ENCODE measurements around the gene PRKCE.

DNA sequence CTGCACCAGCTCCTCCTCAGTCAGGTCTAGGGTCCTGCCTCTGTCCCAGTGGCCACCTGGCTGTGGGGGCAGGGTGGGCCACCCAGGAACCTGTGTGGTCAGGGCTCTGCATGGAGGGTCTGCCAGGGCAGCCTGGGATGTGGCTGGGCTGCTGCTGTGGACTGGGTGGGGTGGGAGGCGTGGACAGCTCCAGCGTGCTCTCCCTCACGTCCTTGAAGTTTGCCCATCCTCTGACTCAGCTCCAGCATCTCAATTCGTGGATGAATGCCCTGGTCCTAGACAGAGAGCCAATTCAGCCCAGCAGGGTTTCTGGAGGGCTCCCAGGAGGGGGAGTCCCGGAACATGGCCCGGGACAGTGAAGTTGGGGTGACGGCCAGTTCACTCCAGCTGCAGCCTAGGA is 581.4 kb downstream of the PRKCE start:
- TF ChIP-seq CTCF (IDR thresholded peaks at IDR 0.05; ENCODE audit: control extremely low read depth in 1 of 3, insufficient read depth in 1 of 3, low read depth in 1 of 3, low read length in 3 of 3) (no peak), RNF2 (IDR thresholded peaks at IDR 0.05; ENCODE audit: borderline replicate concordance, low read depth, low read length, missing control alignments, poor library complexity, severe bottlenecking) (no peak), EZH2 (IDR thresholded peaks at IDR 0.05; ENCODE audit: low read depth, low read length, severe bottlenecking) (no peak), PHF8 (conservative IDR thresholded peaks at IDR 0.05; ENCODE audit: low read depth, low read length) (no peak), CHD1 (IDR thresholded peaks at IDR 0.05; ENCODE audit: low read depth, low read length) (no peak), YY1 (IDR thresholded peaks at IDR 0.05; ENCODE audit: low read depth, low read length) (no peak), POLR2A (IDR thresholded peaks at IDR 0.05; ENCODE audit: control extremely low read depth in 1 of 2, low read depth in 2 of 2, low read length in 2 of 2) (no peak), TAF1 (IDR thresholded peaks at IDR 0.05; ENCODE audit: low read depth, low read length) (no peak), KDM1A (IDR thresholded peaks at IDR 0.05; ENCODE audit: borderline replicate concordance, low read length) (no peak), SIX5 (IDR thresholded peaks at IDR 0.05; ENCODE audit: low read depth, low read length) (no peak), SUZ12 (IDR thresholded peaks at IDR 0.05; ENCODE audit: low read length) (no peak), CEBPB (IDR thresholded peaks at IDR 0.05; ENCODE audit: low read depth, low read length) (no peak), GTF2F1 (IDR thresholded peaks at IDR 0.05; ENCODE audit: borderline replicate concordance, low read depth, low read length) (no peak)
